Sigmoid colon (tissue), 4 donors: ENCODE data around the gene RAP2B.

Source experiments
- CTCF ChIP-seq, 4 experiments: fragments of 450-650 bp in 3 of 4; fragments of 200-600 bp in 1 of 4; IDR thresholded peaks; one replicate each; pipeline ENCODE4 v1.5.1; 2016 to 2019; ENCODE audit warnings: antibody characterized with exemption in 4 of 4, mild to moderate bottlenecking in 3 of 4, moderate library complexity in 2 of 4
- EP300 ChIP-seq, 4 donors: sonication (generic); formaldehyde crosslinking; IDR thresholded peaks; one replicate each; pipeline ENCODE4 v1.6.1; 2017; ENCODE audit warnings: antibody characterized with exemption in 4 of 4
- POLR2A ChIP-seq, 2 donors: fragments of 450-650 bp; IDR thresholded peaks; one replicate each; pipeline ENCODE4 v1.6.1; 2016; ENCODE audit warnings: antibody characterized with exemption in 2 of 2, mild to moderate bottlenecking in 2 of 2, moderate library complexity in 2 of 2

DNA sequence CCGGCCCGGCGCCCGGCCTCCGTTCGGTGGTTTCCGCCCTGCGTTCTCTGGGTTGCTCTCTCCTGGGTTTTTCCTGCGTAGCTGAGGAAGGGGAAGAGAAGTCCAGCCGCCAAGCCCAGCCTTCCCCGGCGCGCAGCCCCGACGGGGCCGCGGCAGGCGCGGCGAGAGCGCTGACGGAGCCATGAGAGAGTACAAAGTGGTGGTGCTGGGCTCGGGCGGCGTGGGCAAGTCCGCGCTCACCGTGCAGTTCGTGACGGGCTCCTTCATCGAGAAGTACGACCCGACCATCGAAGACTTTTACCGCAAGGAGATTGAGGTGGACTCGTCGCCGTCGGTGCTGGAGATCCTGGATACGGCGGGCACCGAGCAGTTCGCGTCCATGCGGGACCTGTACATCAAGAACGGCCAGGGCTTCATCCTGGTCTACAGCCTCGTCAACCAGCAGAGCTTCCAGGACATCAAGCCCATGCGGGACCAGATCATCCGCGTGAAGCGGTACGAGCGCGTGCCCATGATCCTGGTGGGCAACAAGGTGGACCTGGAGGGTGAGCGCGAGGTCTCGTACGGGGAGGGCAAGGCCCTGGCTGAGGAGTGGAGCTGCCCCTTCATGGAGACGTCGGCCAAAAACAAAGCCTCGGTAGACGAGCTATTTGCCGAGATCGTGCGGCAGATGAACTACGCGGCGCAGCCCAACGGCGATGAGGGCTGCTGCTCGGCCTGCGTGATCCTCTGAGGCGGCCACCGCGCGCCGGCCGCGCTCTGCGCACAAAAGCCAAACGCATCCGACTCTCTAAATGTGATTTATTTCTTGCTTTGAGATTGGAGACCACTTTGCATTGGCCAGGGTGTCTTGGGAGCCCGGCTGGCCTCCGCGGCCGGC, 727 bp downstream of the RAP2B start:
- TF ChIP-seq CTCF (IDR thresholded peaks at IDR 0.05) (no peak), EP300 (IDR thresholded peaks at IDR 0.05) (no peak), POLR2A (IDR thresholded peaks at IDR 0.05) (no peak)
